ENCODE measurements around the gene NAMPT.

NAMPT gene

GRCh38 chr7:106270122-106270977, 14.4 kb downstream of the NAMPT start:
- no peak for DNase-seq

GRCh38 chr7:106269254-106269961, 15.4 kb downstream of the NAMPT start:
- no peak for DNase-seq

- no peak for DNase-seq
Measured at GRCh38 chr7:106265133-106265532, 19.6 kb downstream of the NAMPT start.

- no peak for DNase-seq
Measured at GRCh38 chr7:106262221-106262881, 22.4 kb downstream of the NAMPT start.

- DNase-seq = no peak
Measured at GRCh38 chr7:106260136-106260561, 24.6 kb downstream of the NAMPT start.

- no peak for DNase-seq
Measured at GRCh38 chr7:106258789-106259188, 26.0 kb downstream of the NAMPT start.

- DNase-seq = no peak
Measured at GRCh38 chr7:106257752-106258151, 27.0 kb downstream of the NAMPT start.

- DNase-seq = no peak
Measured at GRCh38 chr7:106256144-106256543, 28.6 kb downstream of the NAMPT start.

GRCh38 chr7:106255246-106255645, 29.5 kb downstream of the NAMPT start:
- DNase-seq = no peak

- no peak for DNase-seq
Measured at GRCh38 chr7:106254525-106255116, 30.2 kb downstream of the NAMPT start.

GRCh38 chr7:106252568-106252967, 32.2 kb downstream of the NAMPT start:
- DNase-seq = no peak

GRCh38 chr7:106249488-106249887, 35.3 kb downstream of the NAMPT start:
- no peak for DNase-seq

GRCh38 chr7:106248600-106248999, 36.2 kb downstream of the NAMPT start:
- DNase-seq = no peak

GRCh38 chr7:106247841-106248240, 36.9 kb downstream of the NAMPT start:
- DNase-seq = no peak

- no peak for DNase-seq
Measured at GRCh38 chr7:106246902-106247711, 37.7 kb downstream of the NAMPT start.

GRCh38 chr7:106243893-106244292, 40.9 kb downstream of the NAMPT start:
- DNase-seq = no peak

- DNase-seq = no peak
Measured at GRCh38 chr7:106239406-106239805, 45.4 kb downstream of the NAMPT start.

GRCh38 chr7:106238830-106239229, 46.0 kb downstream of the NAMPT start:
- DNase-seq = no peak

GRCh38 chr7:106236065-106236464, 48.7 kb downstream of the NAMPT start:
- DNase-seq = no peak

GRCh38 chr7:106234425-106234824, 50.4 kb downstream of the NAMPT start:
- DNase-seq = no peak

GRCh38 chr7:106231856-106232490, 52.8 kb downstream of the NAMPT start:
- DNase-seq = no peak

GRCh38 chr7:106225856-106226255, 58.9 kb downstream of the NAMPT start:
- no peak for DNase-seq

Measured in NCI-H510A treated with DMSO at 0.1 percent for 48 hours (cell line).